PC-9 (cell line): Measurements from ENCODE around the gene PABPN1. TPM values are rescaled to one million over a fixed set of nuclear protein-coding genes. Genes with fewer than 3 reads are reported as not detected.

Source experiments
- BruUV-seq: library from RNA; stranded (reverse); fragments of 400-500 nt; replicated peaks from 2 replicates; lab custom pipeline; 2021; lab: Mats Ljungman, UMichigan
- CTCF ChIA-PET: fragments of 300-600 bp; sonication (Branson Sonifier 250); formaldehyde crosslinking; loops from one replicate; lab custom pipeline; 2022; ENCODE audit warnings: antibody characterized with exemption; lab: Charles Lee
- POLR2A ChIA-PET: fragments of 300-600 bp; sonication (Branson Sonifier 250); formaldehyde crosslinking; loops from one replicate; lab custom pipeline; 2022; ENCODE audit warnings: antibody characterized with exemption; ENCODE audit not compliant: unreplicated experiment; lab: Charles Lee
- DNase-seq, 2 experiments: peaks; one replicate each; pipeline versions ENCODE4 v3.0.0 to v3.0.0-alpha.2; 2015 to 2022; ENCODE audit warnings: mixed read lengths in 1 of 2
- H2AFZ ChIP-seq: fragments of 200-600 bp; sonication (generic); 2 replicates; pipeline ENCODE4 v1.8.1; 2017; ENCODE audit warnings: antibody characterized with exemption
- H3F3A ChIP-seq: fragments of 200-600 bp; sonication (generic); 2 replicates; pipeline ENCODE4 v1.8.1; 2017; ENCODE audit warnings: antibody characterized with exemption, mild to moderate bottlenecking, low read depth; ENCODE audit not compliant: insufficient read depth
- H3K27ac ChIP-seq: fragments of 200-600 bp; sonication (generic); 2 replicates; pipeline ENCODE4 v1.6.1; 2016; ENCODE audit warnings: mixed run types
- H3K27me3 ChIP-seq: fragments of 200-600 bp; sonication (generic); 2 replicates; pipeline ENCODE4 v1.6.1; 2016; ENCODE audit warnings: low read depth, mixed run types; ENCODE audit not compliant: insufficient read depth
- H3K36me3 ChIP-seq: fragments of 200-600 bp; sonication (generic); 2 replicates; pipeline ENCODE4 v1.6.1; 2016; ENCODE audit warnings: low read depth, mixed run types
- H3K4me1 ChIP-seq: fragments of 200-600 bp; sonication (generic); replicated peaks from 2 replicates; pipeline ENCODE4 v1.6.1; 2016; ENCODE audit warnings: mixed run types; ENCODE audit not compliant: insufficient read depth
- H3K4me2 ChIP-seq: fragments of 200-600 bp; sonication (generic); 2 replicates; pipeline ENCODE4 v1.6.1; 2017; ENCODE audit warnings: mixed run types
- H3K4me3 ChIP-seq: fragments of 200-600 bp; sonication (generic); 2 replicates; pipeline ENCODE4 v1.6.1; 2016; ENCODE audit warnings: mixed run types
- H3K79me2 ChIP-seq: fragments of 200-600 bp; sonication (generic); 2 replicates; pipeline ENCODE4 v1.6.1; 2017; ENCODE audit warnings: low read depth, mixed run types
- H3K9me2 ChIP-seq: fragments of 200-600 bp; sonication (generic); 2 replicates; pipeline ENCODE4 v1.8.1; 2017; ENCODE audit warnings: mild to moderate bottlenecking; ENCODE audit not compliant: insufficient read depth
- H3K9me3 ChIP-seq: fragments of 200-600 bp; sonication (generic); 2 replicates; pipeline ENCODE4 v1.8.1; 2016; ENCODE audit warnings: low read depth; ENCODE audit not compliant: insufficient read depth
- H4K20me1 ChIP-seq: fragments of 200-600 bp; sonication (generic); 2 replicates; pipeline ENCODE4 v1.8.1; 2017; ENCODE audit not compliant: insufficient read depth
- CTCF ChIP-seq: fragments of 200-600 bp; sonication (generic); conservative IDR thresholded peaks from 2 replicates; pipeline ENCODE4 v1.6.1; 2017; ENCODE audit warnings: mixed run types, antibody characterized with exemption, mild to moderate bottlenecking, moderate library complexity
- EZH2 ChIP-seq: fragments of 200-600 bp; sonication (generic); IDR thresholded peaks from 2 replicates; pipeline ENCODE4 v1.8.0; 2017; ENCODE audit warnings: antibody characterized with exemption, low read depth
- intact Hi-C: fragments of 100-400 bp; cut with micrococcal nuclease; formaldehyde crosslinking; loops from one replicate; pipeline ENCODE4 v1.10.0; 2022; ENCODE audit not compliant: unreplicated experiment
- total RNA-seq: library from RNA; stranded (reverse); gene quantifications from 2 replicates; pipeline ENCODE4 v1.2.3, GENCODE V29; 2021

Gene PABPN1
- total RNA-seq, 1 experiment from 2014 or later: 142 TPM

DNA sequence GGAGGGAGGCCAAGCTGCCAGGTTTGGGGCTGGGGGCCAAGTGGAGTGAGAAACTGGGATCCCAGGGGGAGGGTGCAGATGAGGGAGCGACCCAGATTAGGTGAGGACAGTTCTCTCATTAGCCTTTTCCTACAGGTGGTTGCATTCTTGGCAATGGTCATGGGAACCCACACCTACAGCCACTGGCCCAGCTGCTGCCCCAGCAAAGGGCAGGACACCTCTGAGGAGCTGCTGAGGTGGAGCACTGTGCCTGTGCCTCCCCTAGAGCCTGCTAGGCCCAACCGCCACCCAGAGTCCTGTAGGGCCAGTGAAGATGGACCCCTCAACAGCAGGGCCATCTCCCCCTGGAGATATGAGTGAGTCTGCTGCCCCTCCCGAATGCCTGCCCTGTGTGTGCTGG lies 51.8 kb downstream of the PABPN1 start:
- no peak overlapping the region for H3K4me2 ChIP-seq
- intact Hi-C loops: no loop called here
- no peak for DNase-seq
- H3K27ac ChIP-seq: no peak overlapping the region
- TF ChIP-seq CTCF (no peak), EZH2 (no peak)
- no TSS peak for BruUV-seq
- no peaks in the 10 kb centered on the region for H3K9me3 ChIP-seq
- no peaks in the 10 kb centered on the region for H3K36me3 ChIP-seq
- CTCF ChIA-PET: no interaction called here
- no peaks in the 10 kb centered on the region for H3K79me2 ChIP-seq
- H3K9me2 ChIP-seq: no peaks in the 10 kb centered on the region
- H4K20me1 ChIP-seq: no peaks in the 10 kb centered on the region
- POLR2A ChIA-PET: no interaction called here
- no peaks in the 10 kb centered on the region for H3F3A ChIP-seq
- no peak overlapping the region for H2AFZ ChIP-seq
- peaks cover 48% of the 10 kb centered on the region for H3K27me3 ChIP-seq
- H3K4me1 ChIP-seq: no peaks in the 10 kb centered on the region
- no peak overlapping the region for H3K4me3 ChIP-seq

Other genes starting within 250 kb of the PABPN1 start
- gene ACIN1, start 226.3 kb upstream of the PABPN1 start, total RNA-seq: 113 and 171 TPM in 2 replicates
- gene C14orf119, start 226.0 kb upstream of the PABPN1 start, total RNA-seq: 26.8 and 46.5 TPM in 2 replicates
- gene CIROP, start 216.5 kb upstream of the PABPN1 start, total RNA-seq: not detected in 2 replicates
- gene CEBPE, start 202.2 kb upstream of the PABPN1 start, total RNA-seq: not detected in 2 replicates
- 2.0 and 3.6 TPM in 2 replicates for gene SLC7A8, start 137.8 kb upstream of the PABPN1 start, total RNA-seq
- gene RNF212B, start 83.5 kb upstream of the PABPN1 start, total RNA-seq: not detected in 2 replicates
- gene HOMEZ, start 35.3 kb upstream of the PABPN1 start, total RNA-seq: 14.0 TPM in 2 replicates
- gene PPP1R3E, start 18.6 kb upstream of the PABPN1 start, total RNA-seq: 8.1 and 9.5 TPM in 2 replicates
- 20.3 and 25.7 TPM in 2 replicates for gene BCL2L2, start 14.6 kb upstream of the PABPN1 start, total RNA-seq
- gene SLC22A17, start 31.4 kb downstream of the PABPN1 start, total RNA-seq: not detected in 2 replicates
- not detected in 2 replicates for gene EFS, start 43.7 kb downstream of the PABPN1 start, total RNA-seq
- not detected in 2 replicates for gene IL25, start 51.4 kb downstream of the PABPN1 start, total RNA-seq
- not detected in 2 replicates for gene CMTM5, start 55.6 kb downstream of the PABPN1 start, total RNA-seq
- not detected in 2 replicates for gene MYH6, start 86.8 kb downstream of the PABPN1 start, total RNA-seq
- gene MYH7, start 114.2 kb downstream of the PABPN1 start, total RNA-seq: not detected in 2 replicates
- 23.1 and 27.6 TPM in 2 replicates for gene NGDN, start 148.2 kb downstream of the PABPN1 start, total RNA-seq
- gene ZFHX2, start 230.3 kb downstream of the PABPN1 start, total RNA-seq: 3.7 and 5.3 TPM in 2 replicates
- 3.4 and 4.1 TPM in 2 replicates for gene THTPA, start 234.8 kb downstream of the PABPN1 start, total RNA-seq
- 128 and 160 TPM in 2 replicates for gene AP1G2, start 246.3 kb downstream of the PABPN1 start, total RNA-seq